Measurements from ENCODE around the gene WDR20. TPM values are rescaled to one million over a fixed set of nuclear protein-coding genes. Genes with fewer than 3 reads are reported as not detected.
A peak's percentile ranks its signal among the peaks of the same experiment; 100 is the strongest.

Gene WDR20
- total and polyA plus RNA-seq, 2 of the 8 experiments (the other 6 are each of a cell fraction or from before 2014, with no cell fraction given), result 11.2 to 26.7 TPM

- no peak overlapping the region for H2BK120ac ChIP-seq (replicated peaks; ENCODE audit: low read depth, low read length)
- H2AK5ac ChIP-seq (ENCODE audit: low read depth, low read length), result no peak overlapping the region
- H3K4me3 ChIP-seq (ENCODE audit: extremely low read depth in 1 of 4, insufficient read depth in 2 of 4, low read depth in 3 of 4, low read length in 4 of 4), result no peak overlapping the region
- ChIA-PET POLR2A (ENCODE audit: partially characterized antibody) (no interaction called here), CTCF (ENCODE audit: partially characterized antibody) (no interaction called here)
- peak overlapping the region; percentile 20 for H4K91ac ChIP-seq (replicated peaks; ENCODE audit: insufficient read length, low read length)
- H3K4me1 ChIP-seq (replicated peaks in 1 of 4; ENCODE audit: control insufficient read depth in 3 of 4, insufficient read depth in 4 of 4, low read length in 3 of 4), result peaks cover 0 to 7% (median 2%) of the 10 kb centered on the region in 4 experiments; a peak in 3 of 7 replicates
- no peaks in the 10 kb centered on the region for H3K23me2 ChIP-seq (ENCODE audit: low read depth, low read length)
- H3K23ac ChIP-seq (ENCODE audit: insufficient read length), result no peak overlapping the region
- no peak overlapping the region for H3K27ac ChIP-seq (ENCODE audit: low read depth, low read length)
- no peak overlapping the region for H4K5ac ChIP-seq (ENCODE audit: insufficient read length, low read depth, low read length)
- H4K20me1 ChIP-seq (replicated peaks in 1 of 2; ENCODE audit: control insufficient read depth in 1 of 2, insufficient read depth in 2 of 2, low read length in 2 of 2), result peaks cover 0 to 8% of the 10 kb centered on the region in 2 experiments
- H3K9ac ChIP-seq (replicated peaks in 1 of 4; ENCODE audit: extremely low read depth in 1 of 4, low read depth in 3 of 4, low read length in 3 of 4), result no peak overlapping the region
- no peak overlapping the region for H3K4ac ChIP-seq (replicated peaks; ENCODE audit: insufficient read length, low read depth, low read length)
- DNase-seq (ENCODE audit: low read depth in 1 of 2, low spot score in 2 of 2), result no peak
- no peak overlapping the region for H2BK12ac ChIP-seq (ENCODE audit: low read depth, low read length)
- no peak overlapping the region for H2AFZ ChIP-seq (ENCODE audit: low read length)
- peaks cover 0 to 64% of the 10 kb centered on the region in 2 experiments; a peak in 2 of 4 replicates for H3K79me2 ChIP-seq (ENCODE audit: control insufficient read depth in 1 of 2, insufficient read depth in 2 of 2, low read length in 2 of 2)
- no peaks in the 10 kb centered on the region for H3K9me3 ChIP-seq (ENCODE audit: insufficient read depth in 2 of 2, low read depth in 1 of 2, low read length in 1 of 2)
- WGBS, 2 experiments (ENCODE audit: extremely low coverage in 1 of 2, insufficient coverage in 1 of 2, insufficient read length in 1 of 2, insufficient replicate concordance in 2 of 2, low coverage in 1 of 2, low lambda C conversion rate in 2 of 2, missing lambda C conversion rate in 1 of 2), result 98% methylated on average over 5 of the region's 5 CpGs; no CpG with 5 or more reads in 1 of the 2 experiments
- no peak for TF ChIP-seq CHD2 (IDR thresholded peaks at IDR 0.05; ENCODE audit: low read length)
- TF ChIP-seq TBP (IDR thresholded peaks at IDR 0.05; ENCODE audit: low read depth, low read length), result no peak
- no peak for TF ChIP-seq RBBP5 (IDR thresholded peaks at IDR 0.05; ENCODE audit: borderline replicate concordance, low read depth, low read length)
- TF ChIP-seq TAF1 (IDR thresholded peaks at IDR 0.05; ENCODE audit: low read depth, low read length), result no peak
- TF ChIP-seq BACH1 (IDR thresholded peaks at IDR 0.05; ENCODE audit: low read length), result no peak
- TF ChIP-seq CBX8 (IDR thresholded peaks at IDR 0.05; ENCODE audit: borderline replicate concordance, low read depth, low read length), result no peak
- TF ChIP-seq PHF8 (conservative IDR thresholded peaks at IDR 0.05; ENCODE audit: low read depth, low read length), result no peak
- no peak for FAIRE-seq
- no peak overlapping the region for H3K56ac ChIP-seq (replicated peaks; ENCODE audit: insufficient read length, low read depth, low read length)
- H2BK20ac ChIP-seq (ENCODE audit: low read length), result no peak overlapping the region
- H2BK5ac ChIP-seq (ENCODE audit: low read depth, low read length), result peak overlapping the region; percentile 77; the same call in 1 of the 2 replicates
- peak overlapping the region; percentile 25; the same call in 1 of the 2 replicates for H2BK15ac ChIP-seq (ENCODE audit: low read length)
- H3K14ac ChIP-seq (ENCODE audit: insufficient read length), result no peak overlapping the region
- no peaks in the 10 kb centered on the region for H3K36me3 ChIP-seq (ENCODE audit: control insufficient read depth in 2 of 4, insufficient read depth in 4 of 4, low read length in 3 of 4)
- no peak overlapping the region for H3K4me2 ChIP-seq (ENCODE audit: insufficient read depth in 1 of 2, low read depth in 2 of 2, low read length in 2 of 2)
- H3K27me3 ChIP-seq (replicated peaks in 1 of 4; ENCODE audit: control insufficient read depth in 3 of 4, extremely low read depth in 1 of 4, insufficient read depth in 3 of 4, low read length in 3 of 4), result no peaks in the 10 kb centered on the region
- no peak overlapping the region for H3K18ac ChIP-seq (ENCODE audit: extremely low read depth, low read length)
- peaks cover 14% of the 10 kb centered on the region for H3K79me1 ChIP-seq (ENCODE audit: low read depth, low read length)
- no peak overlapping the region for H4K8ac ChIP-seq (ENCODE audit: extremely low read depth, insufficient read depth, low read length)
Measured at GRCh38 chr14:102189874-102190273, 50.2 kb downstream of the WDR20 start.
